HG02798 (cell line): Measurements from ENCODE around the gene GLB1L3.
"Not testable (repeated sequence)": the region's sequence is repeated elsewhere in the genome, so short reads cannot be mapped to it uniquely, and the experiment has no call there.

Source experiments
- ATAC-seq: cut with Tn5 transposase; IDR thresholded peaks from one replicate; pipeline ENCODE4 v1.9.1; 2021; ENCODE audit warnings: mild to moderate bottlenecking; ENCODE audit not compliant: unreplicated experiment, poor library complexity

The GLB1L3 gene

DNA sequence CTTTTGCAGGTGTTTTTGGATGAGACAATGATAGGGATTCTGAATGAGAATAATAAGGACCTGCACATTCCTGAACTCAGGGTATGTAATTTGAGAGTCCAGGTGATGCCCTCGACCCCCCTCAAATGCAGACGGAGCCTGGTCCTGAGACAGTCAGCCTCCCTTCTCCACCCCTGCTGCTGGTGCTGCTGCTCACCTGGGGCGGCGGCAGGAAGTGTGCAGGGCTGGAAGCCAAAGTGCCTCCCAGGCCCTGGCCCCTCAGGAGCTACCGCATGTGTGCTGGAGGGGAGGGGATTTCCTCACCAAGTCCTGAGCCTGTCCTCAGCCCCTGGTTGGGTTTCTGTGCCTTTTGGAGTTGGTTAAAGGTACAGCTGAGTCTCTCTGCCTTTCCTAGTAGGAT lies 36.6 kb downstream of the GLB1L3 start:
- no peak for ATAC-seq

DNA sequence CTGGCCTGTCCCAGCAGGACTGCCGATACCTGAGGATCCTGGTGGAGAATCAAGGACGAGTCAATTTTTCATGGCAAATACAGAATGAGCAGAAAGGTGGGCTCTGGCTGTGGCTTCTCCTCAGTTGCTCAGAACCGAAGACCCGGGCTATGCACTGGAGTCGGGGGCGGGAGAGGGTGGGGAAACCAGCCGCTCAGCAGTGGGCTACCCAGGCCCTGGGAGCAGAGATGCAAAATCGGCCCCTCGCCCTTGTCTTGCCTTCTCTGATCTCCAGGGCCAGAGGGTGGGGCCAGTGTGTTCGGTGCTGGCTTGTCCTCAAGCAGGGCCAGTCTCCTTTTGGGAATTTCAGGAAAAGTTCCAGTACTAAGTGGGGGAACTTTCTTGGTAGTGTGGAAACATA lies 37.2 kb downstream of the GLB1L3 start:
- no peak for ATAC-seq

DNA sequence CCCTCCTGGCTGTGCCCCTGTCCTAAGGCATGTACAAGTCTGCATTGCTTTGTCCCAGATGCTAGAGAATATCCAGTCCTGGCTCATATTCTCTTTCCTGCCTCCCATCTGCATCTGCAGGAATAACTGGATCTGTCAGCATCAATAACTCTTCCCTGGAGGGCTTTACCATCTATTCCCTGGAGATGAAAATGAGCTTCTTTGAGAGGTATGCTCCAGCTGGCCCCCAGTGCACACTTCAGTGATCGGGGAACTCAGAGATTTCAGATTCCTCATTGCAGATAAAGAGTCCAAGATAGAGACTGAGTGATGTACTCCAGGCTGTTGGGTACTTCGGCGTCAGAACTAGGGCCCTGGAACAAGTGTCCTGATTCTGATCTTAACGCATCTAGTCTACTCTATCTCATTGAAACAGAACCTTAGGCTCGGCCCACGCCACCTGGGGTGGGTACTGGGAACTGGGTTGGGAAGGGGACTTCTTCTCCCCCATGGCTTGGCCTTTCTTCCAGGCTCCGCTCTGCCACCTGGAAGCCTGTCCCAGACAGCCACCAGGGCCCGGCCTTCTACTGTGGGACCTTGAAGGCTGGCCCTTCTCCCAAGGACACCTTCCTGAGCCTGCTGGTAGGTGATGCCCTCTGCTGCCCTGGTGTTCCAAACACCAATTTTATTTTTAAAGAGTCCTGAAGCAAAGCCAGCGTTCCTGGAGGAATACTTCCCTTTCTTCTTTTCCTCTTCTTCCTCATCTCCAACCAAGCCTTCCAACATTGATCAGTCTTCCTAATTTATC lies 37.8 kb downstream of the GLB1L3 start:
- ATAC-seq = no peak

DNA sequence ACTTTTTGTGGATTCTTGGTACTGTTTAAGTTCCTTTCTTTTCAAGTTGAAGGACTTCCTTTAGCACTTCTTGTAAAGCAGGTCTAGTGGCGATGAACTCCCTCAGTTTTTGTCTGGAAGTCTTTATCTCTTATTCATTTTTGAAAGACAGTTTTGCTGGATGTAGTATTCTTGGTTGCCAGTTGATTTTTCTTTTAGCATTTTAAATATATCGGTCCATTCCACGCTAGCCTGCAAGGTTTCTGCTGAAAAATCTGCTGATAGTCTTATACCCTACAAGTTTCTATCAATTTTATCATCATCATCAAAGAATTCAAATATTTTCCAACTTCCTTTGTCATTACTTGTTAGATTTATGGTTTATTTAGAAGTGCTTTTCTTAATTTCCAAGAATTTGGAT lies 40.9 kb downstream of the GLB1L3 start:
- no peak for ATAC-seq

DNA sequence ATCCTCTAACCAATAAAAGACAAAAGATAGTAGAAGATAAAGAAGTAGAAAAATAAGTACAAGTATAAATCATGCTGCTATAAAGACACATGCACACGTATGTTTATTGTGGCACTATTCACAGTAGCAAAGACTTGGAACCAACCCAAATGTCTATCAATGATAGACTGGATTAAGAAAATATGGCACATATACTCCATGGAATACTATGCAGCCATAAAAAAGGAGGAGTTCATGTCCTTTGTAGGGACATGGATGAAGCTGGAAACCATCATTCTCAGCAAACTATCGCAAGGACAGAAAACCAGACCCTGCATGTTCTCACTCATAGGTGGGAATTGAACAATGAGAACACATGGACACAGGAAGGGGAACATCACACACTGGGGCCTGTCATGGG lies 45.2 kb downstream of the GLB1L3 start:
- not testable (repeated sequence) for ATAC-seq

DNA sequence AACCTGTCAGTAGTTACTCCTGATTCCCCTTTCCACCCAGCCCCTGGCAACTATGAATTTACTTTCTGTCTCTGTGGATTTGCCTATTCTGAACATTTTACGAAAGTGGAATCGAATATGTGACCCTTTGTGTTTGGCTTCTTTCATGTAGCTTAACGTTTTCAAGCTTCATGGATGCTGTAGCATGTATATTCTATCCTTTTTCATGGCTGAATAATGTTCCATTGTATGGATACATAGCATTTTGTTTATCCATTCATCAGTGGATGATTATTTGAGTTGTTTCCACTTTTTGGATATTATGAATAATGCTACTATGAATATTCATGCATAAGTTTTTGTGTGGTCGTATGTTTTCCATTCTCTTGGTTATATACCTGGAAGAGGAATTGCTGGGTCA lies 46.4 kb downstream of the GLB1L3 start:
- ATAC-seq = no peak

DNA sequence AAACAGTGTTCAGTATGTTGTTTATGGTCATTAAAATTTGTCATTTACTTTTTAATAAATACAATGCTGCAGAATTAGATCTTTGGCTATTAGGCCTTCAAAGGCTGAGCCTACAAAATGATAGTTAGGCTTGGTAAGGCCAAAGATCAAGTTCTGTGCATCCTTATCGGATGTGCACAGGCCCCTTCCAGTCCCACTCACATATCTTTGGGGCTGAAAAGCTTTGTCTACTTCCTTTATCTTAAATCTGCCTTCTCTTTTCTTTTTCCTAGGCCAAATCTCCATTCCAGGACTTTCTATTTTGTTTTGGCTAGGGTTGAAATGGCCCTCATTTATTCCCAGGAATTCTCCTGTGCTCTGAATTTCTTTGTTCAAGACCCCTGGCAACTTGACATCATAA lies 52.3 kb downstream of the GLB1L3 start:
- ATAC-seq = no peak

DNA sequence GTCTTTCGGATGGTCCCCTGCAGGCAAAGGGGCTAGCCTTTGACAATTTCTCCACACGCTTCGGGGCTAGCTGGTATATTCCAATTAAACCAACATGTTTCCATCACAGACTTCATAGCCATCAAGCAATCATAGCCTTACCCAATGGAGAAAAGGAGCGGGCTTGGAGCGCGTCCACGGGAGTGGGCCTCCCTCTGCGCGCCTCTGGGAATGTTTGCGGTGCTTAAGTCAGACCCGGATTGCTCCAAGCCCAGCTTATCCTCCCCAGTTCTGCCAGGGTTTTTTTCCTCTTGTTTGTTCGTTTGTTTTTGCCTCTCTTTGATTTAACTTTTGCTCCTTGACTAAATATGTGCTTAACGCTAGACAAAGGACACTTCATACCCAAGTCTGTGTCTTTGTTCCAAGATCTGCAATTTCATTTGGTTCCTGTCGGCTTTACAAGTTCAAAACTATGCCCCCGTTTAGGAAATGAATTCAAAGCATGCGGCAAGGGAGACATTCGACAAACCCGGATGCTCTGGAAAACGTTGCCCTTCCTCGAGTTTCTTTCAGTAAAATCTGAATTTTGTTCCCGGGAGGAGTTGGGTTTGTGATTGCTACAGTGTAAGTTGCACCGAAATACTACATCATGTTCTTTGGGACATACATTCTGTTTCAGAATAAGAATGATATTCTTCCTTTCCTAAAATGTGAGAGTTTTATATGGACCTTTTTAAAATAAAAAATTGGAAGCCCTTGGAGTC lies 54.6 kb downstream of the GLB1L3 start:
- ATAC-seq = no peak

DNA sequence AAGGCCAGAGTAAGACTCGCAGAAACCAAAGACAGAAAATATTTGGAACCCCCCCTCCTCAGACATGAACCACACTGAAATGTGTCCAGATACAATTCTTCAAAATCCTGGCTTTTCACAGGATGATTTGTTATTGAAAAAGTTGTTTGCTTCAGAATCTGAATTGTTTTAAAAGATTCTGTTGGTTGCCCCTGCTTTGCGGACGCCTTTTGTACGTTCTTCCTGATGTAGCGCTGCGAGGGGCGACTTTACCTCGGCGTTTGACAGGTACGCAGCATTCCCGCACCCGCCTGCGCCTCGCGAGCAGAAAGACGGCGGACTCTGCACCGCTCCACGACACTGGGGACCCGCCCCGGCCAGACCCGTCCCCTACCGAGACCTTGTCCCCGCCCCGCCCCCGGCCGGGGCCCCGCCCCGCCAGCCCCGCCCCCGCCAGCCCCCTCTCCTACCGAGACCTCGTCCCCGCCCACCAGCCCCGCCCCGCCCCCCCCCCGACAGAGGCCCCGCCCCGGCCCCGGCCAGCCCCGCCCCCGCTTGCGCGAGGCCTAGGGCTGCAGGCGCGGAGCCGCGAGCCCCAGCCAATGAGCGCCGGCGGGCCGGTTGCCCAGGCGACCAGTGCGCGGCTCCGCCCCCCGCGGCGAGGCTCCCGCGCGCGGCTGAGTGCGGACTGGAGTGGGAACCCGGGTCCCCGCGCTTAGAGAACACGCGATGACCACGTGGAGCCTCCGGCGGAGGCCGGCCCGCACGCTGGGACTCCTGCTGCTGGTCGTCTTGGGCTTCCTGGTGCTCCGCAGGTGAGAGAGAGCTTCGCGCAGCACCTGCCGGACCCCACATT lies 55.4 kb downstream of the GLB1L3 start, which contains the start of gene GLB1L2:
TSS of gene GLB1L2 (plus strand) at position 635 of the 835 bp plus-strand sequence. CDS start at position 709, 74 bp downstream.
- peak; percentile 51 for ATAC-seq

DNA sequence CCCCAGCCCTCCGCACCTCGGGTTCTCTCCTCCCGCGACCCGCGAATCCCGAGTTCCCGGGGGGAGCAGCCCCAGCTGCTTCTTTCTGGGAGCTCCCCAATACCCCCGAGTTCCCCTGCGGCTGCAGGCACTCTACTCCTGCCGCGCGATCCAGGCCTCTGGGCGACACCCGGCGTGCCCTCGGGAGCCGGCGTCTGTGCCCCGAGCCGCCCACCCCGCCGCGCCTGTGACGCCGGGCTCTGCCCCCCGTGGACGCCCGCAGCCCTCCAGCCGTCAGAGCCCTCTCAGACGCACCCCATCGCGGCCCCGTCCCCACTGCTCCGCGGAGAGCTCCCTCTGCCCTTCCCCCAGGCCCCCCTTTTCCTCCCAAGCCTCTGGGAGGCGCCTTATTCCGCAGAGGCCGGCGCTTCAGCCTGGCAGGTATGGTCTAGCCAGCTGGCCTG lies 56.0 kb downstream of the GLB1L3 start:
- ATAC-seq = no peak

DNA sequence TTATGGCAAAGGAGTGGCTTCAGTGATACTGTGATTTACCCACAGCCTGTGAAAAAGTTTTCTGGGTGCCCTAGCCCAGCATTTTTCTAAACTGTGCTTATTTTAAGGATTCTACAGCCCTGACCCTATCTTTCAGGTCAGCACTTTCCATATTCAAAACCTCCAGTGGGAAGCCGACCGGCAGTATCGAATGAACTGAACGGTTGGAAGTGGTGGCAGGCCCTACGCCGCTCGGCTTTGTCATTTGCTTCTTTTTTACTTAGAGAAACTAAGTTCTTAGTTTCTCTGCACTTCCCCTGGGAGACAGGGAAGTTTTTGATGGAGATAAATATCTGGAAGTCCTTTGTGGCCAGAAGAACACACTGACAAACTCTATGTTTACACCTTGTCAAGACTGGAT lies 56.6 kb downstream of the GLB1L3 start:
- ATAC-seq = no peak

DNA sequence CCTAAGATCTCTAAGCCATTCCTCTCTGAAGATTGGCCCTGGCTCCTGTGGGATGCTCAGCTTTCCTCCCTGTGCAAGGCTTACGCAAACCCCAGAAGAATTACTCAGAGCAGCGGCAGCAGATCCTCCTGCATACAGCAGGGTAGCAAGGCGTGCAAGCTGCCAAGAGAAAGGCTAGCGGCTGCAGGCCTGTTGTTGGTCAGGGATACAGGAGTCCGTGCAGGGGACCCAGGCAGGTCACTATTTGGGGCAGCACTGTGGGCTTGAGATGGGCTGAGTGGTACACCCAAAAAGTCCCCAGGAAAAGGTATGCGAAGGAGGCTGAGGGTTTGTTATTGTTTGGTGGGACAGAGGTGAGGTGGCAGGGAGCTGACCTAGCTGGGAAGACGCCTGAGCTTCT lies 57.1 kb downstream of the GLB1L3 start:
- ATAC-seq = no peak

DNA sequence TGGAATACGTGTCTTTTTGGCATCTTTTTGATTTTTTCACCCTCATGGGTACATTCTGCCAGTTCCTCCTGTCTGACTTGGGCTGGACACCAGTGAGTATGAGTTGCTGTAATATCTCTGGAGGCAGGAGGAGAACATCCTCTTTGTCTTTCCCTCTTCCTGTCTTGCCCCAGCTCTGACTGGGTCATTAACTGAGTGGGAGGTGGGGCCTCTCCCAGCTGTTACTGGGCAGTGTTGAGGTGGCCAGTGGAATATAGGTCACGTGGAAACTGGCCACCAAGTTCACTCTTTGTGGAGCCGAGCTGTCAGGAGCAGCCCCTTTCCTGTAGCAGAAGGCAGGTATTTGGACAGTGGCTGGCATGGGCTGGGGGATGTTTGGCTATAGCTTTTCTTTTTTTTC lies 57.8 kb downstream of the GLB1L3 start:
- no peak for ATAC-seq

DNA sequence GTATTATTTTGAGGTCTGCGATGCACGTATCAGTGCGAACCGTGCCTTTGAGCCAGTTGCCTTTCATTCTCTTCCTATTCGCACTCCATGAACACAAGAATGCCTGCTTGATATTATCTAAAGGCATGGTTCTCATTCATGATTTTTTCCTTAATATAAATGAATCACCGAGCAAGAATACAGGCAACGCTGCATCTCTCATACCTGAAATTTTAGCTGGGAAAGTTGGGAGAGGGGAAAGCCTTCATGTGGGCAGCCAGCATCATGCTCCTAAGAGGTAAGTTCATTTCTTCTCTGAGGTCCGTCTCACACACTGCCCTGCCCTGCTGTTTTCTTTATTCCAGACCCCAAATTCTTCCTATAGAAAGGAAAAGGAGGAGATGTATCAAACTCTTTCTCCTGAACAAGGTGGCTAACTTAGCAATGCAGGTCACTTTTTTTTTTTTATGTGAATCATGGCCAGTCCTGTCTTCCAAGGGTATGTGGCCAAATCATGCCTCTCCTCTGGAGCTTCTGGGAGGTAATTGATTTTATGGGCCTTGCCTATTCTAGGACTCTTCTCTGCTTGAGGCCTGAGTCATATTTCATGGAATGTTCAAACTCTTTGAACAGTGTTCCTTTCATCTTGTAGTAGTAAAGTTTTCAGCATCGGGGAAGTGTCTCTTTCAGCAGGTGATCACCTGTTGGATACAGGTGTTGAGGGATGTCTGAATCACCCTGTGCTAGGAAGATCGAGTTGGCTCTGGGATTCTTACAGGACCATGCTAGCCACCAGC lies 58.8 kb downstream of the GLB1L3 start:
- no peak for ATAC-seq

DNA sequence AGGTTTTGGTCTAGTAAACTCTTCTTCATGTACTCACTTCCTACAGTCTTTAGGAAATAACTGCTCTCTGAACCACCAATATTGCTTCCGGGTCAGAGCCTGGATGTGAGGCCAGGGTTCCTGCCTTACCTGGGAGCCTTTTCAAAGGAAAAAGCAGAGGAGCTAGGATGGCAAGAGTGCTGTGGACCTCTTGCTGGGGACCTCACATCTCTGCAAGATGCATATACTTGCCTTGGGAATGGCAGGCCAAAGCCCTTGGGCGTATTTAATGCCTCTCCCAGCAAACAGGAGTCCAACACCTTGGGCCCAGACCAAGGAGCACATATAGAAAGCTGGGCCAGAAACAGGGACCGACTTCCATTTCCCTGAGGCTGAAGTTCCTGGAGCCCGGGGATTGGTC lies 60.9 kb downstream of the GLB1L3 start:
- ATAC-seq = no peak

DNA sequence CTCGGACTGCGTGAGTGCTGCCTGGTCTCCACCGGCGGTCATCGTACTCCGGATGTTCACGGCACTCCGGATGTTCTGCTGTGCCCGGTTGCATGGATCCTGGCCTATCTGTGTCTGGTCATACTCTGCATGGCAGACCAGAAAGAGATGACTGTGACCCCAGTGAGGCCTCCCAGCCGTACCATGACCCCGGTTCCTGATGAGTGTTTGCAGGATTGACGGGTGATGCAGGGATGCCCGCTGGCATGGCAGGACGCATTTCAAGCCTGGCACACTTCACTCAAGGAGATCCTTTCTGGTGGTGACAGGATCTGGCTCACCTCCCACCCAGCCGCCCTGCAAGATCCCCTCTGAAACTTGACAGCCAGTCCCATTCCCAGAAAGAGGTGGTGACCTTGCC lies 61.9 kb downstream of the GLB1L3 start:
- ATAC-seq = no peak

DNA sequence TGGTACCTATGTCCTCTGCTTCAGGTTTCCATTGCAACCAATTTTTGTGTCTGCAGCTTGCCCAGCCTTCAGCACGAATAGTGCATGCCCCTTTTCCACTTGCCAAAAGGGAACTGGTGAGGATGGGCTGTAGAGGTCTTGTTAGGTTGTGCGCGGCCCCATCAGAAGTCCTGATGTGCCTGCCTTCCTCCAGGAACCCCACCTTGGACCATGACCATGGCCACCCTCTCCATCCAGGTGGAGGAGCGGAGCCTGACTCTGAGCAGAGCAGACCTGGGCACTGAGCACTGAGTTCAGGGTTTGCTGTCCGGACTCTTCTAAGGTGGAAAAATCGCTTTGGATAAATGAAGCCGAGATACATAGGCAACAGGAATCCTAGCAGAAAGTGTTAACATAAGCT lies 62.5 kb downstream of the GLB1L3 start:
- no peak for ATAC-seq

DNA sequence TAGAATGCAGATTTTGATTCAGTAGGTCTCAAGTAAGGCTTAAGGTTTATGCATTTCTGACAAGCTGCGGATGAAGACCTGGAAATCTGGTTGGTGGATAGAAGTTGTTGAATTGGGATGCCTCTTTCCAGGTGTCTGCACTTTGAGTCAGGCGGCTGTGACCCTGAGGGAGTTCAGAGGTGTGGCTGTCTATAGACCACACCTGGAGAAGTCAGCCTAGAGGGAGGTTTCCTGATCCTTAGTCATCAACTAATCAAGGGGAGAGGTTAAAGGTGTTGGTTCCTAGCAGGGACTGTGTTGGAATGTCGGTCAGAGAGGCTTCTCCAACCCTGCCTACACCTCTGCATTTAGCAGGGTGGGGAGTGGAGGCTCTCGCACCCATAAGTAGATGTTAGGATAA lies 63.6 kb downstream of the GLB1L3 start:
- ATAC-seq = no peak

DNA sequence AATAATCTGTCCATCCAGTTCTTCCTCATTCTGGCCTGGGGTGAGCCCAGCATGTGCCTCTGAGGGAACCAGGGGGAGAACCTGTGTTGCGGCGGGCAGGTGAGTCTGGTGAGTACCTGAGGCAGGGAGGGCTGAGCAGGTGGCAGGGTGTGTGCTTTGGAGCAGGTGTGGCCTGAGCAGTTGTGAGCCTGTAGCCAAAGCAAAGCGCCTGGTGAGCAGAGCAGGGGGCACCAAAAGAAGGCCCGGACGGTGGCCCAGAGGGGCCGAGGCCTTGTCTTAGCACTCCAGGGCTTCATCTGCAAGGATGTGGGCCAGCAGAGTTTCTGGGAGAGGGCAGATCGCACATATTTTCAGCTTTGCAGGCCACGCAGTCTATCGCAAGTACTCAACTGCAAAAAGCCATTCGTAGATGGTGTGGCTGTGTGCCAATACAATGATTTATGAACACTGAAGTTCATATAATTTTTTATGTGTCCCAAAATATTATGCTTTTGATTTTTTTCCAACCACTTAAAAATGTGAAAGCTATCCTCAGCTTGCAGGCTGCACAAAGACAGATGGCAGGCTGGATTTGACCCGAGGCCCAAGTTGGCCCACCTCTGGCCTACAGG lies 64.3 kb downstream of the GLB1L3 start:
- ATAC-seq = no peak
